Vagina (tissue), 2 donors: ENCODE results near the gene NAP1L5. TPM values are rescaled to one million over a fixed set of nuclear protein-coding genes. Genes with fewer than 3 reads are reported as not detected.

ENCODE experiments used
- DNase-seq, 2 donors: peaks; one replicate each; pipeline ENCODE4 v3.0.0-alpha.2; 2017; ENCODE audit errors: extremely low spot score in 2 of 2
- H3K27ac ChIP-seq: fragments of 200-600 bp; sonication (generic); one replicate; pipeline ENCODE4 v1.5.1; 2019
- H3K27me3 ChIP-seq: fragments of 200-600 bp; sonication (generic); one replicate; pipeline ENCODE4 v1.5.1; 2019
- H3K36me3 ChIP-seq, 2 donors: fragments of 200-600 bp; sonication (generic); one replicate each; pipeline ENCODE4 v1.5.1; 2017 to 2019
- H3K4me1 ChIP-seq: fragments of 200-600 bp; sonication (generic); one replicate; pipeline ENCODE4 v1.5.1; 2019
- H3K4me3 ChIP-seq, 2 donors: fragments of 200-600 bp; sonication (generic); 1 replicate in 1 of 2; 2 replicates in 1 of 2; pipeline ENCODE4 v1.5.1; 2016 to 2019
- H3K9me3 ChIP-seq: fragments of 200-600 bp; sonication (generic); one replicate; pipeline ENCODE4 v1.5.1; 2019
- POLR2A ChIP-seq, 2 donors: fragments of 450-650 bp; IDR thresholded peaks; one replicate each; pipeline ENCODE4 v1.6.1; 2017; ENCODE audit warnings: antibody characterized with exemption in 2 of 2, mild to moderate bottlenecking in 2 of 2, moderate library complexity in 2 of 2
- POLR2AphosphoS5 ChIP-seq, 2 donors: sonication (generic); formaldehyde crosslinking; IDR thresholded peaks; one replicate each; pipeline ENCODE4 v1.9.0; 2017; ENCODE audit warnings: antibody characterized with exemption in 2 of 2, mild to moderate bottlenecking in 2 of 2, low read depth in 1 of 2; ENCODE audit not compliant: insufficient read depth in 1 of 2
- intact Hi-C: fragments of 100-400 bp; cut with DNase I; formaldehyde crosslinking; loops from one replicate; pipeline ENCODE4 v1.15.1; 2023
- small RNA-seq: library from RNA; depleted of rRNA; stranded (forward); fragments of <200 nt; gene quantifications from one replicate; pipeline ENCODE3, GENCODE V24; 2016
- total RNA-seq: library from RNA; depleted of rRNA; stranded (reverse); fragments of >200 nt; gene quantifications from one replicate; pipeline ENCODE4 v1.2.3, GENCODE V29; 2016
- TF ChIP-seq, protein P1 (sequence below), 3 experiments: fragments of 450-650 bp in 2 of 3; fragments of 200-600 bp in 1 of 3; sonication (generic) in 1 of 3; IDR thresholded peaks; one replicate each; pipeline ENCODE4 v1.5.1; 2017 to 2019; ENCODE audit warnings: antibody characterized with exemption in 3 of 3, mild to moderate bottlenecking in 2 of 3, moderate library complexity in 2 of 3

Gene NAP1L5
- total RNA-seq, 1 donor from 2014 or later, result 9.1 TPM

DNA sequence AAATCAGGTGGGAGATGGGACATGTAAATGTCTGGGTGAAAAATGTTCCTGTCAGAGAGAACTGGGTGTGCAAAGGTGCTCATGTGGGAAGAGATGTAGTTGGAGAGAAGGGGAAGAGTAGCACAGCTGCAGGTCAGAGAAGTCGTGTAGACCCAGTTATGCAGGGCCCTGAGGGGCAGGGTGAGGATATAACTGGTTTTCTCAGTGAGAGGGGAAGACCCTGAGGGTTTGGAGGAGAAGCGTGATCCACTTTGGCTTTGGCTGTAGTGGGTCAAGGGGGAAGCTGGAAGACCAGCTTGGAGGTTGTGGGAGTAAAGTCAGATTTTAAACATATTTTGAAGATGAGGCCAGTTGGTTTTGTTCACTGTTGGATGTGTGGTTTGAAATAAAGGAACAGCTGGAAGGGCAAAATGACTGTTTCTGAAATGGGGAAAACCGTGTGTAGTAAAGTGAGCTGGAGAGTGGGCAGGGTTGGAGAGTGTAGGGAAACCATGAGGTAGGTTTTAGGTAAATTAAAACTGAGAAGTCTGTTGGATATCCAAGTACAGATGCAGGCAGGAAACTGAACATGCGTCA lies 44.2 kb downstream of the NAP1L5 start:
- no peaks in the 10 kb centered on the region for H3K4me1 ChIP-seq
- no peaks in the 10 kb centered on the region for H3K9me3 ChIP-seq
- no peak for DNase-seq
- intact Hi-C loops, result loop anchor here (10.0 kb wide), 1 partner anchor 119 kb away; no protein-coding TSS in a partner anchor
- H3K27me3 ChIP-seq, result no peaks in the 10 kb centered on the region
- no peak overlapping the region for H3K27ac ChIP-seq
- no peak for TF ChIP-seq POLR2AphosphoS5 (IDR thresholded peaks at IDR 0.05; ENCODE audit: insufficient read depth in 1 of 2, low read depth in 1 of 2)
- TF ChIP-seq POLR2A (IDR thresholded peaks at IDR 0.05), result no peak
- TF ChIP-seq, protein P1, sequence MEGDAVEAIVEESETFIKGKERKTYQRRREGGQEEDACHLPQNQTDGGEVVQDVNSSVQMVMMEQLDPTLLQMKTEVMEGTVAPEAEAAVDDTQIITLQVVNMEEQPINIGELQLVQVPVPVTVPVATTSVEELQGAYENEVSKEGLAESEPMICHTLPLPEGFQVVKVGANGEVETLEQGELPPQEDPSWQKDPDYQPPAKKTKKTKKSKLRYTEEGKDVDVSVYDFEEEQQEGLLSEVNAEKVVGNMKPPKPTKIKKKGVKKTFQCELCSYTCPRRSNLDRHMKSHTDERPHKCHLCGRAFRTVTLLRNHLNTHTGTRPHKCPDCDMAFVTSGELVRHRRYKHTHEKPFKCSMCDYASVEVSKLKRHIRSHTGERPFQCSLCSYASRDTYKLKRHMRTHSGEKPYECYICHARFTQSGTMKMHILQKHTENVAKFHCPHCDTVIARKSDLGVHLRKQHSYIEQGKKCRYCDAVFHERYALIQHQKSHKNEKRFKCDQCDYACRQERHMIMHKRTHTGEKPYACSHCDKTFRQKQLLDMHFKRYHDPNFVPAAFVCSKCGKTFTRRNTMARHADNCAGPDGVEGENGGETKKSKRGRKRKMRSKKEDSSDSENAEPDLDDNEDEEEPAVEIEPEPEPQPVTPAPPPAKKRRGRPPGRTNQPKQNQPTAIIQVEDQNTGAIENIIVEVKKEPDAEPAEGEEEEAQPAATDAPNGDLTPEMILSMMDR (IDR thresholded peaks at IDR 0.05), result no peak
- peaks cover 0 to 26% of the 10 kb centered on the region in 2 donors for H3K36me3 ChIP-seq
- H3K4me3 ChIP-seq, result no peak overlapping the region

DNA sequence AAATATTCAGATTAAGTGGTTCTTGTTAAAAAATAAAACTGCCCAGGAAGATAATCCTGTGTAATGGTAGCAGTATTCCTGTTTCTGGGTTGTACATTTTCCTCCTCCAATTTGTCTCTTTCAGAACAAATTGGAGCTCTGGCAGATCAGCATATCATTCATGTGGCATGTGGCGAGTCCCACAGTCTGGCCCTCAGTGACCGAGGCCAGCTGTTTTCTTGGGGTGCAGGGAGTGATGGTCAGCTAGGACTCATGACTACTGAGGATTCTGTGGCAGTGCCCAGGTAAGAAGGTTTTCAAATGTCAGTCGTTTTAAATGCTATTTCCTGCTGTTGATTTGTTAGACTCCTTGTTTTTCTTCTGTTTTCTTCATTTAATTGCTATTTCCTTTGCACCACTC lies 47.9 kb downstream of the NAP1L5 start:
- Histone ChIP-seq H3K27ac (no peak overlapping the region), H3K36me3 (peaks cover 0 to 2% of the 10 kb centered on the region in 2 donors), H3K27me3 (no peaks in the 10 kb centered on the region), H3K4me1 (no peaks in the 10 kb centered on the region), H3K4me3 (no peak overlapping the region), H3K9me3 (no peaks in the 10 kb centered on the region)
- intact Hi-C loops, result loop anchor here (10.0 kb wide), 1 partner anchor 115 kb away; no protein-coding TSS in a partner anchor
- TF ChIP-seq POLR2A (IDR thresholded peaks at IDR 0.05), result no peak
- TF ChIP-seq, protein P1 (IDR thresholded peaks at IDR 0.05), result no peak
- TF ChIP-seq POLR2AphosphoS5 (IDR thresholded peaks at IDR 0.05; ENCODE audit: insufficient read depth in 1 of 2, low read depth in 1 of 2), result no peak
- DNase-seq, result no peak

DNA sequence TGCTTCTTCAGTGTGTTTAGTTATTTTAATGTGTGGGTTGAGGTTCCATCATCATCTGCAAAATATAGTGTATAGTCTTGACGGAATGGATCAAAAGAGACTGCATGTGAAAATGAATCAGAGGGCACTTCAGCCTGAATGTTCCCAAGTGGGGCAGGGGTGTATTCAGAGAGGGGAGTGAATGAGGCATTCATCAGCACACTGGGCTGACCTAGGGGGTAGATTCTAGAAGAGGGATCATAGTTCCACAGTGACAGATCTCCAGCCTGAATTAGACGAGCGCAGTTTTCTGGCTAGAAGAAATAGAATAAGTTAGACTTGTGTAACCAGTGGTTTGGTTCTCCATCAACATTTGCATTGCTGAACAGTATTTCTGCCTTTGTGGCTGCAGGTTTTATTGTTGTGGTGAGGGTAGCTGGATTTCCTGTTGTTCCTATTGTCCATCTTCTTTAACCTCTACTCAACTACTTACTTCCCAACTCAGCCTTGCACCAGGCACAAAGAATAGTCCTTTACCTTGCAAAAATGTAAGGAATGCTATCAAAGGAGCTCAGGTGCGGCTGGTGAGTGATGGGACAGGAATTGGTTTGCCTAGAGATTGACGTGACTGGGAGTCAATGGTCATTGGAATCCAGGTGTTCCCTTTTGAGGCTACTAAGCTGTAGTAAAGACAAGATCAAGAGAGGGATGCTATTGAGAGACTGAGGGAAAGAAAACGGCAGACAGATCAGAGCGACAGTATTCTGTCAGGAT lies 50.9 kb downstream of the NAP1L5 start:
- intact Hi-C loops, result no loop called here
- DNase-seq, result no peak
- Histone ChIP-seq H3K4me1 (no peaks in the 10 kb centered on the region), H3K4me3 (no peak overlapping the region), H3K36me3 (no peaks in the 10 kb centered on the region), H3K9me3 (no peaks in the 10 kb centered on the region), H3K27ac (no peak overlapping the region), H3K27me3 (no peaks in the 10 kb centered on the region)
- no peak for TF ChIP-seq POLR2A (IDR thresholded peaks at IDR 0.05)

DNA sequence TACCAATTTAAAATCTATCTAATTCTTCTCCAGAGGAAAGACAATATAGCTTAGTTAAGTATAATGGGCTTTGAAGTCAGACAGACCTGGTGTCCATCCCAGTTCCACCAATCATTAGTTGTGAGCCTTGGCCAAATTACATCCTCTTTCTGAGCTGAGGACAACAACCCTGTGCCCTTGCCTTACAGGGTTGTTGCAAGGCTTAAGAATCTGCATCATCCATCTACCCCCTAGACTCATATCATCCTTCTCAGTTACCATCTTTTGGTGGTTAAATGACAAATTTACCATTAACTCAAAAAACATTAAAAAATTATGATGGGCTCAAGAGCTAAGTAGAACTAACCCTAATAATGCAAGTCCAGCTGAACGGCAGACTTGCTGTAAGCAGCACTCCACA lies 51.6 kb downstream of the NAP1L5 start:
- H3K36me3 ChIP-seq, result no peaks in the 10 kb centered on the region
- H3K27ac ChIP-seq, result no peak overlapping the region
- H3K4me3 ChIP-seq, result no peak overlapping the region
- intact Hi-C loops, result no loop called here
- no peaks in the 10 kb centered on the region for H3K27me3 ChIP-seq
- H3K4me1 ChIP-seq, result no peaks in the 10 kb centered on the region
- TF ChIP-seq POLR2A (IDR thresholded peaks at IDR 0.05) (no peak), POLR2AphosphoS5 (IDR thresholded peaks at IDR 0.05; ENCODE audit: insufficient read depth in 1 of 2, low read depth in 1 of 2) (no peak)
- TF ChIP-seq, protein P1 (IDR thresholded peaks at IDR 0.05), result no peak
- DNase-seq, result no peak
- no peaks in the 10 kb centered on the region for H3K9me3 ChIP-seq

Small RNAs within 50 kb of the gene (small RNA-seq; reads per million reads assigned to genes)
- gene RF02115 (not detected), gene RNU6-33P (not detected)

Other genes with a start within 250 kb of the NAP1L5 start
- 5.4 TPM for gene HERC5, start 240.7 kb downstream of the NAP1L5 start, total RNA-seq
- gene PYURF, start 174.1 kb downstream of the NAP1L5 start, total RNA-seq, result 121 TPM
- gene HERC3, start 105.3 kb downstream of the NAP1L5 start, total RNA-seq, result 32.9 TPM